ENCODE data around the gene ACOT9. TPM values are rescaled to one million over a fixed set of nuclear protein-coding genes. Genes with fewer than 3 reads are reported as not detected.

Gene ACOT9
- total and polyA plus RNA-seq, 2 donors (not counting 3 experiments of a cell fraction or from before 2014, with no cell fraction given) = 38.4 to 83.1 TPM

- BruUV-seq (replicated peaks) = no TSS peak
- ChIA-PET POLR2A (no interaction called here), CTCF (no interaction called here)
- Histone ChIP-seq H3K9ac (replicated peaks; ENCODE audit: extremely low read depth, insufficient read depth, low read length) (no peak overlapping the region), H4K20me1 (replicated peaks; ENCODE audit: control insufficient read depth, extremely low read depth, insufficient read depth, low read length) (no peaks in the 10 kb centered on the region), H2AFZ (ENCODE audit: low read depth, low read length) (no peak overlapping the region), H3K4me2 (ENCODE audit: insufficient read depth, low read length) (no peak overlapping the region), H3K79me2 (ENCODE audit: control insufficient read depth, insufficient read depth, low read length) (peaks cover 20% of the 10 kb centered on the region), H3K9me3 (replicated peaks; ENCODE audit: control insufficient read depth, insufficient read depth, low read length) (no peaks in the 10 kb centered on the region), H3K36me3 (ENCODE audit: control insufficient read depth in 2 of 2, extremely low read depth in 1 of 2, insufficient read depth in 2 of 2, low read length in 2 of 2) (no peaks in the 10 kb centered on the region), H3K4me3 (replicated peaks in 1 of 3; ENCODE audit: insufficient read depth in 1 of 3, low read depth in 1 of 3, low read length in 3 of 3) (no peak overlapping the region), H3K27me3 (ENCODE audit: control insufficient read depth in 2 of 2, insufficient read depth in 2 of 2, low read length in 2 of 2) (no peaks in the 10 kb centered on the region), H3K27ac (ENCODE audit: insufficient read depth, low read depth, low read length) (no peak overlapping the region), H3K9me1 (replicated peaks; ENCODE audit: control insufficient read depth, extremely low read depth, insufficient read depth, low read length) (no peaks in the 10 kb centered on the region), H3K4me1 (ENCODE audit: control insufficient read depth, extremely low read depth, insufficient read depth, low read length) (peaks cover 9% of the 10 kb centered on the region)
- FAIRE-seq = no peak
- intact Hi-C loops (cut with micrococcal nuclease) (no loop called here), dilution Hi-C loops (cut with MboI; ENCODE audit: extremely low pct_ligation_motif_present, low sequenced_read_pairs) (no loop called here)
- no peak for DNase-seq (ENCODE audit: low read depth, low spot score)
- no peak for TF ChIP-seq JUN (IDR thresholded peaks at IDR 0.05; ENCODE audit: borderline replicate concordance, insufficient read depth, insufficient read length, low read depth)
- TF ChIP-seq, protein P1, sequence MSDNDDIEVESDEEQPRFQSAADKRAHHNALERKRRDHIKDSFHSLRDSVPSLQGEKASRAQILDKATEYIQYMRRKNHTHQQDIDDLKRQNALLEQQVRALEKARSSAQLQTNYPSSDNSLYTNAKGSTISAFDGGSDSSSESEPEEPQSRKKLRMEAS (IDR thresholded peaks at IDR 0.05; ENCODE audit: insufficient read depth, insufficient read length) = no peak
- TF ChIP-seq CTCF (IDR thresholded peaks at IDR 0.05; ENCODE audit: extremely low read depth in 1 of 2, insufficient read depth in 1 of 2, low read depth in 1 of 2, low read length in 2 of 2) = no peak
- no peak for TF ChIP-seq POLR2AphosphoS5 (IDR thresholded peaks at IDR 0.05; ENCODE audit: insufficient read depth, low read depth, low read length)
- no peak for TF ChIP-seq GATA2 (IDR thresholded peaks at IDR 0.05; ENCODE audit: insufficient read depth, insufficient read length, low read depth, low read length)
- TF ChIP-seq POLR2A (IDR thresholded peaks at IDR 0.05; ENCODE audit: low read depth, low read length) = no peak
- TF ChIP-seq EZH2 (IDR thresholded peaks at IDR 0.05; ENCODE audit: borderline replicate concordance, low read depth, low read length, severe bottlenecking) = no peak
- no peak for TF ChIP-seq FOS (IDR thresholded peaks at IDR 0.05; ENCODE audit: borderline replicate concordance, insufficient read depth, low read length)
- TF ChIP-seq MYC (IDR thresholded peaks at IDR 0.05; ENCODE audit: low read depth, low read length) = no peak
Measured at GRCh38 chrX:23664496-23664895, 78.6 kb downstream of the ACOT9 start.
